Measurements from ENCODE around the gene PIP5KL1. TPM values are rescaled to one million over a fixed set of nuclear protein-coding genes. Genes with fewer than 3 reads are reported as not detected.

Gene PIP5KL1
- total RNA-seq, 2 experiments from 2014 or later, result 1.5 to 1.9 TPM

GRCh38 chr9:127974001-127974768 lies 43.6 kb upstream of the PIP5KL1 start:
- H3K27me3 Mint-ChIP-seq, result no peaks in the 10 kb centered on the region
- H3K27ac Mint-ChIP-seq, result peak overlapping the region; percentile 69
- H3K4me1 Mint-ChIP-seq, result peaks cover 88% of the 10 kb centered on the region
- POLR2A ChIA-PET, result interaction anchor here (2.4 to 15.3 kb wide), 2 partner anchors 33 to 52 kb away, joined by 8 to 465 read pairs; no protein-coding TSS in a partner anchor
- H3K9me3 Mint-ChIP-seq, result no peaks in the 10 kb centered on the region
- CTCF ChIA-PET, result interaction anchor here (2.8 to 15.1 kb wide), 2 partner anchors 19 to 57 kb away, joined by 9 to 178 read pairs; no protein-coding TSS in a partner anchor
- DNase-seq, result no peak
- H3K36me3 Mint-ChIP-seq (ENCODE audit: low read depth), result peaks cover 55% of the 10 kb centered on the region
- H3K4me3 Mint-ChIP-seq, result peak overlapping the region; percentile 49

GRCh38 chr9:127973169-127974000 lies 42.8 kb upstream of the PIP5KL1 start:
- H3K27ac Mint-ChIP-seq, result peak overlapping the region; percentile 93
- no peak for DNase-seq
- H3K9me3 Mint-ChIP-seq, result no peaks in the 10 kb centered on the region
- H3K36me3 Mint-ChIP-seq (ENCODE audit: low read depth), result peaks cover 58% of the 10 kb centered on the region
- CTCF ChIA-PET, result interaction anchor here (2.3 to 15.1 kb wide), 3 partner anchors 18 to 58 kb away, joined by 8 to 178 read pairs (median 9); no protein-coding TSS in a partner anchor
- POLR2A ChIA-PET, result interaction anchor here (1.3 to 15.3 kb wide), 5 partner anchors 7 to 94 kb away, joined by 3 to 465 read pairs (median 8); partner anchors contain the start of genes EEIG1 and SLC25A25
- H3K4me1 Mint-ChIP-seq, result peaks cover 93% of the 10 kb centered on the region
- H3K27me3 Mint-ChIP-seq, result no peaks in the 10 kb centered on the region
- peak overlapping the region; percentile 74 for H3K4me3 Mint-ChIP-seq

DNA sequence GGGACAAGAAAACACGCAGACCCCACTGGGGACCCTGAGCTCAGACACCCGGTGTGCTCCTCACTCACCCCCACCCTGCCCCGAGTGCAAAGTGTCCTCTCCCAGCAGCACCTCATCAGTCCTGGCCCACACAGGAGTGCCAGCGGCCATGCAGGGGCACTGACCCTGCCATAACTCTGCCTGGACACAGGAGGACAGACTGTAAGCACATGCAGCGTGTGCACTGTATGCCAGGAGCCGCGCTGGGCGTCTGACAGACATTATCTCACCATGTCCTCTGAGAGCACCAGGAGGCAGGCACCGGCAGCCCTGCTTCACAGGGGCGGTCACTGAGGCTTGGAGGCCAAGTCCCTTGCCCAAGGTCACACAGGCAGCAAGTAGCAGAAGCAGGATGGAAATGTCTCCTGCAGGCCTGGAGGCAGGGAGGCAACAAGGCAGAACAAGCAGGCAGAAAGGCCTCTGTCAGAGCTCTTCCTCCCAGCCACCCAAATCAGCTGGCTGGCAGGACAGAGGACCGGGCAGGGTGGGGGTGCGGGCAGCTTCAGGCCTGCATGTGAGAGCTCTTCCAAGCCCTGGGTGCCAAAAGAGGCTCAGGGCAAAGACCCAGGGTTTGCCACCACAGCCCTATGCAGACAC lies 41.8 kb upstream of the PIP5KL1 start:
- Mint-ChIP-seq H3K4me3 (peak overlapping the region; percentile 74), H3K9me3 (no peaks in the 10 kb centered on the region), H3K27ac (peak overlapping the region; percentile 93), H3K4me1 (peaks cover 97% of the 10 kb centered on the region), H3K27me3 (no peaks in the 10 kb centered on the region), H3K36me3 (ENCODE audit: low read depth) (peaks cover 53% of the 10 kb centered on the region)
- no peak for DNase-seq
- CTCF ChIA-PET, result interaction anchor here (0.6 to 15.1 kb wide), 5 partner anchors 17 to 59 kb away, joined by 3 to 178 read pairs (median 8); no protein-coding TSS in a partner anchor
- POLR2A ChIA-PET, result interaction anchor here (1.3 to 15.3 kb wide), 6 partner anchors 8 to 95 kb away, joined by 3 to 465 read pairs (median 22); partner anchors contain the start of genes EEIG1 and SLC25A25

DNA sequence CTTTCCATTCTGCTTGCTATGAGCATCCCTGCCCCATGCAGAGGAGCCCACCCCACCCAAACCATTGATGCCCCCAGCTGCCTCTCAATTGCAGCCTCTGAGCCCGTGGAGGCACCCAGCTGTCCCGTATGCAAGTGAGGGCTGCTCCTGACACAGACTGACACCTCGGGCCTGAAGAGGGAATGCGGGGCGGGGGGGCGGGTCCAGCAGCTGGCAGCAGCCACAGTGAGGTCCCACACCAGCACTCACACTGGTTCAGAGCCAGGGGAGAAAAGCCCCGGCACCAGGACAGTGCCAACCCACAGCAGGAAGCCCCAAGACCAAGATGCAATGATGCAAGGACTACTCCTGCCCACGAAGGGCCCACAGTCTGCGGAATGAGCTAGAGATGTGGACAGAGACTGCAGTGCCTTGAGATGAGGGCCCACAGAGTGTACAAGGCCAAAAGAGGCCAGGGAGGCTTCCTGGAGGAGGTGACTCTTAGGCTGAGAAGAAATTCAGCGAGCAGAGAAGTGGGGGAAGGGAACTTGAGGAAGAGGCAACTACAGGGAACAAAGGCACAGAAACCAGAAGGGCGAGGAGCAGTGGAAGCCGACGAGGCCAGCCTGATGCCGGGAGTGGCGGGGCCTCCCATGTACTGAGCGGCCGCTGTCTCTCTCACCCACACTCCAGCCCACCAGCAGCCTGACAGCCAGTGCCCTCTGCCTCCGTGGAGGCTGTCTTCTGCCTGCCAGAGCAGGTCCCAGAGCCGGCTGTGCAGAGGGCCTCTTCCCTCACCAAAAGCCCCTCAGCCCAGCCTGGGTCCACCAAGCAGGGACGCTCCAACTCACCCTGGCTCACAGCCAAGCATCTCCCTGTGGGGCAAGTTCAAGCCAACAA lies 41.0 kb upstream of the PIP5KL1 start:
- ChIA-PET CTCF (interaction anchor here (0.6 to 15.1 kb wide), 6 partner anchors 16 to 59 kb away, joined by 3 to 178 read pairs (median 8); no protein-coding TSS in a partner anchor), POLR2A (interaction anchor here (1.3 to 15.3 kb wide), 9 partner anchors 9 to 96 kb away, joined by 3 to 465 read pairs (median 11); partner anchors contain the start of genes DPM2, EEIG1, NAIF1 and SLC25A25)
- Mint-ChIP-seq H3K4me1 (peaks cover 97% of the 10 kb centered on the region), H3K27ac (peak overlapping the region; percentile 93), H3K9me3 (no peaks in the 10 kb centered on the region), H3K36me3 (ENCODE audit: low read depth) (peaks cover 46% of the 10 kb centered on the region), H3K27me3 (no peaks in the 10 kb centered on the region), H3K4me3 (peak overlapping the region; percentile 74)
- peak; percentile 55 for DNase-seq

- ChIA-PET CTCF (interaction anchor here (0.5 to 15.1 kb wide), 8 partner anchors 10 to 236 kb away, joined by 3 to 178 read pairs (median 4); partner anchors contain the start of genes EEIG1 and TOR2A), POLR2A (interaction anchor here (0.7 to 15.3 kb wide), 14 partner anchors 10 to 189 kb away, joined by 3 to 465 read pairs (median 6); partner anchors contain the start of genes DPM2, EEIG1, NAIF1 and SLC25A25)
- peaks cover 95% of the 10 kb centered on the region for H3K4me1 Mint-ChIP-seq
- peak overlapping the region; percentile 74 for H3K4me3 Mint-ChIP-seq
- H3K27me3 Mint-ChIP-seq, result no peaks in the 10 kb centered on the region
- H3K9me3 Mint-ChIP-seq, result no peaks in the 10 kb centered on the region
- peaks cover 38% of the 10 kb centered on the region for H3K36me3 Mint-ChIP-seq (ENCODE audit: low read depth)
- DNase-seq, result peak; percentile 81
- H3K27ac Mint-ChIP-seq, result peak overlapping the region; percentile 93
Observed at GRCh38 chr9:127970401-127971313, 40.1 kb upstream of the PIP5KL1 start.

- peak overlapping the region; percentile 74 for H3K4me3 Mint-ChIP-seq
- no peaks in the 10 kb centered on the region for H3K27me3 Mint-ChIP-seq
- peaks cover 93% of the 10 kb centered on the region for H3K4me1 Mint-ChIP-seq
- peaks cover 36% of the 10 kb centered on the region for H3K36me3 Mint-ChIP-seq (ENCODE audit: low read depth)
- ChIA-PET POLR2A (interaction anchor here (2.0 to 15.3 kb wide), 5 partner anchors 8 to 57 kb away, joined by 5 to 465 read pairs (median 29); partner anchors contain the start of gene EEIG1), CTCF (interaction anchor here (1.6 to 1.8 kb wide), 2 partner anchors 12 to 66 kb away, joined by 5 to 7 read pairs; partner anchors contain the start of gene EEIG1)
- H3K27ac Mint-ChIP-seq, result peak overlapping the region; percentile 93
- DNase-seq, result no peak
- no peaks in the 10 kb centered on the region for H3K9me3 Mint-ChIP-seq
Observed at GRCh38 chr9:127968700-127969383, 38.3 kb upstream of the PIP5KL1 start.

GRCh38 chr9:127968042-127968441 lies 37.5 kb upstream of the PIP5KL1 start:
- H3K4me1 Mint-ChIP-seq, result peaks cover 93% of the 10 kb centered on the region
- no peak for DNase-seq
- no peak overlapping the region for H3K4me3 Mint-ChIP-seq
- ChIA-PET CTCF (interaction anchor here (0.6 to 1.6 kb wide), 2 partner anchors 66 to 104 kb away, joined by 4 to 5 read pairs; no protein-coding TSS in a partner anchor), POLR2A (interaction anchor here (0.6 to 1.0 kb wide), 2 partner anchors 14 to 67 kb away, joined by 3 read pairs; no protein-coding TSS in a partner anchor)
- no peak overlapping the region for H3K27ac Mint-ChIP-seq
- H3K9me3 Mint-ChIP-seq, result no peaks in the 10 kb centered on the region
- no peaks in the 10 kb centered on the region for H3K27me3 Mint-ChIP-seq
- peaks cover 43% of the 10 kb centered on the region for H3K36me3 Mint-ChIP-seq (ENCODE audit: low read depth)

DNA sequence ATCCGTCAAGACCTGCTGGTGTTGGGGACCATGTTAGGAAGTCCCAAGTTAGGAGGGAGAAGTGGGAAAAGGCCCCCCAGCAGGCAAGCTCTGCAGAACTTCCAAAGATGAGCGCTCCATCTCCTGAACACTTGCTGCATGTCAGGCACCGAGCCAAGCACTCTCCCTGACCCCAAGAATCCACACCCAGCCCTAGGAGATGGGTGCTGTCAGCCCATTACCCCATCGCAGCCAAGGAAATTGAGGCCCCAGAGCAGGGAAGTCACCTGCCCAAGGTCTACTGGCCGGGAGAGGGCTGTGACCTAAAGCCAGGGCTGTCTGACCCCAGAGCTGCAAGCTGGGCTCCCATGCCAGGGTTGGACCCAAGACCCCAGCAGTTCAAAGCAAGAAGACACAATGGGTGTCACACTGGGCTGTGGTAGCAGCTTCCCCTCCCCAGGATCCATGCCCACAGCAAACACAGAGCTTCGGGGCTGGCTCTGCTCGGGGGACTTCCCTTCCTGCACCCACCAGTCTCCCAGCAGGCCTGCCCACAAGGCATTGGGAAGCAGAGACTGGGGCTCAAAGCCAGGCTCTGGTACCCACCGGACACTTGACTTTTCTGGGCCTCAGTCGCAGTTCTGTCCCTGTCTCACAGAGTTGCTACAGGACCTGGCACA lies 36.7 kb upstream of the PIP5KL1 start:
- Mint-ChIP-seq H3K4me3 (no peak overlapping the region), H3K4me1 (peaks cover 92% of the 10 kb centered on the region), H3K36me3 (ENCODE audit: low read depth) (peaks cover 46% of the 10 kb centered on the region), H3K27ac (no peak overlapping the region), H3K27me3 (no peaks in the 10 kb centered on the region), H3K9me3 (no peaks in the 10 kb centered on the region)
- POLR2A ChIA-PET, result interaction anchor here (0.6 to 1.3 kb wide), 3 partner anchors 8 to 67 kb away, joined by 3 to 4 read pairs (median 3); no protein-coding TSS in a partner anchor
- DNase-seq, result no peak
- CTCF ChIA-PET, result interaction anchor here (0.8 to 1.6 kb wide), 2 partner anchors 66 to 67 kb away, joined by 3 to 5 read pairs; no protein-coding TSS in a partner anchor

DNA sequence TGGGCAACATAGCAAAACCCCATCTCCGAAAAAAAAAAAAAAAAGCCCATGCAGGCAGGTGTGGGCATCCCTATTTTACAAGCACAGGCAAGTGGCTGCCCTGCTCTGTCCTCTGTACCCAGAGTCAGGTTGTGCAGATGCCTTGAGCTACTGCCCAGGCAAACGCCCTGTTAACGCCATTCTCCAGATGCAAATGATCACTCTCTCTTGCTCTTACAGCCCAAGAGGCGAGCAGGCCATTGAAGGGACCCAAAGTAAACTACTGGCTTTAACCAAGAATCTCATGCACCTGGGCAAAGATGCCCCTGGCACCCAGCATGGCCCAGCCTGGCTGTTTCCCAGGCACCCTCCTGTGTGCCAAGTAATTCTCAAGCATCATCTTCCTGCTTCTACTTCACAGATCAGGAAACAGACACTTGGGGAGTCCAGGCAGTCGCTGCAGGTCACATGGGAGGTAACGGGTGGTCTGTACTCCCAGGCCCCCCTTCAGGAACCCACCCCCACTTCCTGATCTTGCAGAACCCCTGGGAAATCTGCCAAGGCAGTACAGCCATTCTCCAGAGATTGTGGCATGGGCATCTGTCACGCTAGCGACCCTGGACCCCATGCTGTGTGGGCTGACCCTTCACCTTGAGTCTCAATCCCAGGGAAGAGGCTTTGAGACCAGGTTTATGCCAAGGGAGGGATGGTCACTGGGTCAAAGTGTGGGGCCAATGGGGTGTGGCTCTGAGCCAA lies 36.0 kb upstream of the PIP5KL1 start:
- Mint-ChIP-seq H3K9me3 (no peaks in the 10 kb centered on the region), H3K4me1 (peaks cover 92% of the 10 kb centered on the region), H3K27me3 (no peaks in the 10 kb centered on the region), H3K27ac (no peak overlapping the region), H3K4me3 (no peak overlapping the region), H3K36me3 (ENCODE audit: low read depth) (peaks cover 47% of the 10 kb centered on the region)
- ChIA-PET CTCF (interaction anchor here (0.8 kb wide), 1 partner anchor 67 kb away, joined by 3 read pairs; no protein-coding TSS in a partner anchor), POLR2A (interaction anchor here (1.3 kb wide), 1 partner anchor 9 kb away, joined by 4 read pairs; no protein-coding TSS in a partner anchor)
- DNase-seq, result no peak
